Dermis blood vessel endothelial cell (primary cell): ENCODE results near the gene ASNSD1. TPM values are rescaled to one million over a fixed set of nuclear protein-coding genes. Genes with fewer than 3 reads are reported as not detected.
"Not testable (repeated sequence)": the region's sequence is repeated elsewhere in the genome, so short reads cannot be mapped to it uniquely, and the experiment has no call there.

Experiments
- DNase-seq: peaks from one replicate; pipeline ENCODE4 v3.0.0; 2010
- total RNA-seq: library from RNA; depleted of rRNA; stranded (reverse); fragments of >200 nt; gene quantifications from 2 replicates; pipeline ENCODE4 v1.2.3, GENCODE V29; 2014

Gene ASNSD1
- total RNA-seq, 1 donor from 2014 or later: 75.4 TPM

DNA sequence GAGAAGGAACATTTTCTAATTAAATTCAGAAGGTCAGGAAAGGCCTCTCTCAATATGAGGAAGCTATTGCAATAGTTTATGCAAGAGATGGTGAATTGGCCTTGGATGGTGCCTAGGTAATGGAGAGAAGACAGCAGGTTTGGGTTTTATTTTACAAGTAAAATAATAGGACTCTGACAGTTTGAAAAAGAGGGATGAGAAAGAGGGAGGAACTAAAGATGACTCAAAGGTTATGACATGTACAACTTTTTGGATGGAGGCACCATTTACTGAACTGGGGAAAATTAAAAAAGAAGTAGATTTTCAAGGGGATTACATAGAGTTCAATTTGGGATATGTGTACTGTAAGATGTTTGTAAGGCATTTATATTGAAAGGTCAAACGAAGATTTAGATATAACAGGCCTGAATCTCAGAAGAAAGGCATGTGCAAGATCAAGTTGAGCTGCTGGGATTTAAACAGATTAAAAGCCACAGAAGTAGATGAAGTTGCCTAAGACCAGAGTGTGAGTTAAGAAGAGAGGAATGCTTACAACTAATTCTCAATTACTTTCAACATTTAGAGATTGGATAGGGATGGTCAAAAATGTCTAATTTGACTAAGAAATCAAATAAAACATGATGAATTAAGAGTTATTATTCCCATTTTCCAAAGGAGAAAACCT lies 12.3 kb upstream of the ASNSD1 start:
- DNase-seq: no peak

DNA sequence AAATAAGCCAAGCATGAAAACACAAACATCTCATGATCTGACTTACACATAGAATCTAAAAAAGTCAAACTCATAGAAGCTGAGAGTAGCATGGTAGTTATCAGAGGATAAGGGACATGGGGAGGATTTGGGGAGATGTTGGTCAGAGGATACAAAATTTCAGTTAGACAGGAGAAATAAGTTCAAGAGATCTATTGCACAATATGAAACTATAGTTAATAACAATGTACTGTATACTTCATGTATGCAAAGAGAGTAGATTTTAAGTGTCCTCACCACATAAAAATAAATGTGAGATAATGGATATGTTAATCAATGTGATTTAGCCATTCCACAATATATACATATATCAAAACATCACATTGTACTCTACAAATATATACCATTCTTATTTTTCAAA lies 10.0 kb upstream of the ASNSD1 start:
- no peak for DNase-seq

DNA sequence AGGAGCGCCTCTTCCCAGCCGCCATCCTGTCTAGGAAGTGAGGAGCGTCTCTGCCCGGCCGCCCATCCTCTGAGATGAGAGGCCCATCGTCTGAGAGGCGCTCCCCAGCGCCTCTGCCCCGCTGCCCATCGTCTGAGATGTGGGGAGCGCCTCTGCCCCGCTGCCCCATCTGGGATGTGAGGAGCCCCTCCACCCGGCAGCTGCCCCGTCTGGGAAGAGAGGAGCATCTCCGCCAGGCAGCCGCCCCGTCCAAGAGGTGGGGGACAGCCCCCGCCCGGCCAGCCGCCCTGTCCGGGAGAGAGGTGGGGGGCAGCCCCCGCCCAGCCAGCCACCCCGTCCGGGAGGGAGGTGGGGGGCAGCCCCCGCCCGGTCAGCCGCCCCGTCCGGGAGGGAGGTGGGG lies 7.8 kb upstream of the ASNSD1 start:
- DNase-seq: not testable (repeated sequence)

DNA sequence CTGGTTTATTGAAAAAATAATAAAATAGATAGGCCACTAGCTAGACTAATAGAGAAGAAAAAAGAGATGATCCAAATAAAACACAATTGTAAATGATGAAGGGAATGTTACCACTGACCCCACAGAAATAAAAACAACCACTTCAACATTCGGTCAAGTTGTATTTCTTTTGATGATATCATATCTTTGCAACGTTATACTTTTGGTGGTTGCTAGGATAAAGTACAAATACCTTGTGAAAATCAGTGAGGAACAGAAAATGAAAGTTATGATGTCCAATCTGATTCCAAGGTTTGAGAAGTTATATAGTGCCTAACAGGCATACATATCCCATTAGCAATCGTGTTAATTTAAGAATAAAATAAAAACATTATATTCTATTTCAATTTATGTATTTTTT lies 6.6 kb upstream of the ASNSD1 start:
- DNase-seq: no peak

DNA sequence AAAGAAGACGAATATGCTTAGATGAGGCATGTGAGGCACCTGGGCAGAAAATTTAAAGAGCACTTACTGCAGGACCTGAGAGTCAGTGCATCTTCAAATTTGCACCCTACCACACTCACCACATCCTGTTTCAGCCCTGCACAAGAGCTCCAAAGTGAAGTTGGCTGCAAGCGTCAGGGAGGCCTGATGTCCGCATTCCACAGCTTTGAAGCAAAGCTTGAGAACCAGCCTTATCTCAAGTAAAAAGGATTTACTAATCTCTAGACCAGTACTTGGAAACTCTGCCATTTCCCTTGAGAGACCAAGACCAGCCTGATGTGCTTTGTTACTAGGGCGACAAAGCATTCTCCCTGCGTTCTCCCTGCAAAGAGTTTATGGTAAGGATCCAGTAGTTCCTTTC lies 3.4 kb upstream of the ASNSD1 start:
- no peak for DNase-seq

DNA sequence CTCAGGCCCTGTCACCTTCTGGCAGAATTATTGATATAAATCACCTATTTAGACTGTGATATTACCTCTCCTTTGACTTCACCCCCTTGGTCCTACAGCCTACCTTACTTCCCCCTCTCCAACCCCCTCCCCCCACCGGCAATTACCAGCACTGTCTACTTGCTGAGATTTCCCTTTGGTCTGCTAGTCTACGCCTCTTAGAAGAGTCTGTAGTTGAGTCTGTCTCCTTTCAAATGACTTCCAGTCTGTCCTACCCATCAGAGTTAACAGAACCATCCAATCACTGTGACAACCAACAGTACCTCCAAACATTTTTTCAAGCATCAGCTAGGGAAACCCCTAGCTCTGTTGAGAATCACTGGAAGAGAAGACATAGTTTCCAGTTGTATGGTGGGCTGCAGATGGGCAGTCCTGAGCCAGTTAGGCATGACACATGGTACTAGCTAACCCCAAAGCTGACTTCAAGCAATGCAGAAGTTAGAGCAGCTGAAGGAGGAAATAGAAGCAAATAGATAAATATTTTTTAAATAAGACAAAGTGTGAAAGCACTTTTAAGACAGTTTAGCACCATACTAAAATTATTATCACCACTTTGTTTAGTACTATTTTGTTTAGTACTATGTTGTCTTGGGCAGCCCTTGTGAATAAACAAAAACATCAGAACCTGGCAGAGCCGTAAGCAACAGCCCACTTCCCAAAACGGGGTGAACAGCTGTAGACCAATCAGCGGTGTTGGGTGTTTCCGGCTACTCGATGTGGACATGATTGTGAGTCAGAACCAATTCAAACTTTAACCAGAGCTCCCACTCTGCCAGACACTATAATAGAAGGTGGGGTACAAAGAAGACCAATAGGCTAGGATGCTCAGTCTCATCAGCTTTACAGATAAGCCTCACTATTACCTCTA lies 2.7 kb upstream of the ASNSD1 start:
- DNase-seq: no peak

DNA sequence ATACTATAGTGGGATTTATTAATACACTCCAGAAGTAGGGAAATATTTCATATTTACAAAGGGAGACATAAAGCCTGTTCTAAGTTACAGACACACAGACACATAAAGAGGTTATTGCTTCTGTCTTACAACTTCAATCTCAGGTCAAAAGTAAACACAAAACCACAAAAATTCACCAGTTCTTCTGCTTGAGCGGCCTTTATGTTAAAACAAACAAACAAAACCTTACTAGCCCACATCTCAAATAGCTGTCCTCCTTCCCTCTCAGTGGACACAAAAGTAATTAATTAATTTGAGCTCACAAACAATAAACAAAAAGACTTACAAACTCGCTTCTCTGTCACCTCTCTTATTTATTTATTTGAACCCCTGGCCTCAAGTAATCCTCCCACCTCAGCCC lies 1.5 kb upstream of the ASNSD1 start:
- no peak for DNase-seq

DNA sequence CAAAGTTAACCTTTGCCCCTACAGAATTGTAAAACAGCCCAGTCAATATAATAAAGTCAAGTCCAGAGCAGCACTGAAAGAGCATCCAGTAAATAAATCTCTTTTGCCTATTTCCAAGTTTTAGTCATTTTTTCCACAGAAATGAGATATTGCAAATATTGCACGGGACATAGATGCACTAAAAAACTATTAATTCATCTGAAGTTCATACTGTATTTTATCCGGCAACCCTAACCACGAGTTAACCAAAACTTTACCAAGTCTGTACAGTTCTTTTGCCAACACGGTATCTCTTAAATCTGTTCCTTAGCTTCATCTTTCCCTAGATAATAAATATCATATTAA lies 484 bp upstream of the ASNSD1 start:
- no peak for DNase-seq

DNA sequence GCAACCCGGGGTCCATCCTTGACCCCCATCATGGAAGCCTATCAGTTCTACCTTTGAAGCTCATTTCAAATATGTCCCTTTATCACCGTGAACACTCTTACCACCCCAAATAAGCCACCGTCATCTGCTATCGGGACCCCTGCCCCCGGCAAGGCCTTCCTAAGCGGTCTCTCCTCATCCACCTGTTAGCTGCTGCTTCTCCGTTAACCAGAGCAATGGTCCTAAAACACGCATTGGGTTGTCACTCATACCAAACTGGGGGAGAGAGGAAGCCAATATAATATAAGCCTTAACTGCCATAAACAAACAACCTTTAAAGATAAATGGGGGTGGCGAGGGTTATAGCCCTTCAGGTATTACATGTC lies 680 bp downstream of the ASNSD1 start:
- peak; percentile 27 for DNase-seq

DNA sequence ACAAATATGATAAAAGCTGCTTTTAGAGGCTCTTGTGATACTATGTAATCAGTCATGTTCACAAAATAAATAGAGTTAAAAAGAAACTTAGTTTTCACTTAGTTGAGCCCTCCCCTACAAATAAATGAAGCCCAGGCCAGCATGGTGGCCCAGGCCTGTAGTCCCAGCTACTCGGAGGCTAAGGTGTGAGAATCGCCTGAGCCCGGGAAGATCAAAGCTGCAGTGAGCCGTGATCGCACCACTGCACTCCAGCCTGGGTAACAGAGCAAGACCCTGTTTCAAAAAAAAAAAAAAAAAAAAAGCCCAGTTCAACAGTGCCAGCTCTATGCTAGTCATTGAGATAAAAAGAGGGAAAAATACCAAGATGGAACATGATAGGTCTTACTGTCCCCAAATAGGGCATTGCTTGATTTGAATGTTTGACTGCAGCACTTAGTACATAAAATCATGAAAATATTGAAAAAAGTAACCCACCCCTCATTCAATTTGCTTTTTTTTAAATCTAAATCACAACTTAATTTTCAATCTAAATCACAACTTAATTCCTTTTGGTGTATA lies 1.5 kb downstream of the ASNSD1 start:
- DNase-seq: no peak

DNA sequence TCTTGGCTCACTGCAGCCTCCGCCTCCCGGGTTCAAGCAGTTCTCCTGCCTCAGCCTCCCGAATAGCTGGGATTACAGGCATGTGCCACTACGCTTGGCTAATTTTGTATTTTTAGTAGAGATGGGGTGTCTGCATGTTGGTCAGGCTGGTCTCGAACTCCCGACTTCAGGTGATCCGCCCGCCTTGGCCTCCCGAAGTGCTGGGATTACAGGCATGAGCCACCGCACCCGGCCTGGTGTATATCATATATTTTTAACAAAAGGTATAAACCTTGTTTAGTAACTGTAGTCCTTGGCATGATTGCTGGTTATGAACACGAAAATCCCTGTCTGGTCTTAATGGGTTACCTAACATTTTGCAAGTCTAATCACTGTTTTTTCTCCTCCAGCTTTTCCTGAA lies 2.1 kb downstream of the ASNSD1 start:
- DNase-seq: not testable (repeated sequence)

DNA sequence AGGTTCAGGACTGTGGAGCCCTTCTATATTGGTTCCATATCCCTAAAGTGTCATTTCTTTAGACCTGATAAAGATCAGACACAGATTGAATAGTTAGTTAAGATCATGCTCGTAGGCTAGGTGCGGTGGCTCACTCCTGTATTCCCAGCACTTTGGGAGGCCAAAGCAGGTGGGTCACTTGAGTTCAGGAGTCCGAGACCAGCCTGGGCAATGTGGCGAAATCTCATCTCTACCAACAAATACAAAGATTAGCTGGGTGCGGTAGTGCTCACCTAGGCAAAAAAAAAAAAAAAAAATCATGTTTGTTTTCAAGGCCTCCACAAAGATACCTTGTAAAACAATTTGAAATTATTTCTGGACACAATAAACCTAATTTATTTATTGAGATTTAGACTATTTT lies 8.7 kb downstream of the ASNSD1 start:
- no peak for DNase-seq

DNA sequence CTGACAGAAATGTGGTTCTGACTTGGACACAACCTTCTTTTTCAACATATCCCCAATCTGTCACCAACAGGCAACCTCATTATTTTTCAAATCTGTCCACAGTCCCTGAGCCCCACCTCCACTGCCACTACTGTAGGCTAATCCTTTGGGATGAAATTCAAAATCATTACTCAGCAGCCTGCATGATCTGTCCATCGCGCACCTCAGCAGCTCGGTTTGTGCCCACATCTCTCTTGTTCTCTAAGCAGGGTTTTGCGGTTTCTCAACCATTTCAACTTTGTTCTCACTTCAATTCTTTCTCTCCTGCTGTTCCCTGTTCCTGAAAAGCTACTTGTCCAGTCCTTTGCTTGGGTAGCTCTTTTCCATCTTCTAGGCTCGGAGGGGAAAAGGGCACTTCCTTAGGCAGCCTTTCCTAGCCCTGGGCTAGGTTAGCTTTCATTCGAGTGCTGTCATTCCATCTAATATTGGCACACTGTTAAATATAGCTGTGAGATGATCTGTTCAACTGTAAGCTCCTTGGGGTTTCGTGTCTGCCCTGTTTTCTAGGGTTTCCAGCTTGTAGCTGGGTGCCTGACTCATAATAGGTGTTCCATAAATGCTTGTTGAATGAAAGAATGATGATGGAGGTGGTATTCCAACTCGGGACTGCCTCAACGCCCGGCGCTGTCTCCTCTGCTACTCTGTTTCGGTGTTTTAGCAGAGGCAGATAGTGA lies 12.6 kb downstream of the ASNSD1 start:
- no peak for DNase-seq

DNA sequence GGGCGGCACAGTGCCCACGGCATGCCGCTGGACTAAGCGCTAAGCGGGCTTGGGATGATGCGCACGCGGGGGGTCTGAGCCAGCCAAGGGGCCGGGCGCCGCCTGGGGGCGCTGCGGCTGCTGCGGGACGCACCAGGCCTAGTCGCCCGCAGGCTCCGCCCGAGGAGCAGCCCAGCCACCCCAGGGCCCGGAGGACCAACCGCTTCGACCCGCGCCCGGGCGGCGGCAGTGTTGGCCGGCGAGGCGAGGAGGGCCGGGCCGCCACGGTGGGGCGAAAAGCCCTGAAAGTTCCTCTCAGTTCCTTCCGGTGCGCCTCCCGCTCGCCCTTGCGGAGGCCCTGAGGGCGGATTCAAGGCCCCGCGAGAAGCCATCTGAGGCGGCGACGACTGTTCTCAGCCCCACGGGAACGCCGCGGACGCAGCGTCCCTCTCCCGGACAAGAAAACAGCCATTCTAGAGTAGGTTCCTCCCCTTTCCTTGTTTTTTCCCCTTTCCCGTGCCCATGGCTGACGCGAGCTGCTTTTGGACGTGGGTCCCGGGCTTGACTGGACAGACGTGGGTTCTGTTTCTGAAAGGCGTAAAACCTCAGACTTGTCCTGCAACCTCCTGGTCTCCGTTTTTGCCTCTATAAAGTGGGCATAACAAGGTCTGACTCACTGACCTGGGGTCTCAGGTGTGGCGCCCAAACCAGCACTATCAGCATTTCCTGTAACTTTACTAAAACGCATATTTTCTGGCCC lies 13.3 kb downstream of the ASNSD1 start, which contains the start of gene ANKAR:
ANKAR (plus strand) TSS at position 297 of the 739 bp plus-strand sequence. CDS start 1,821 bp downstream, outside the sequence.
- DNase-seq: peak; percentile 94

DNA sequence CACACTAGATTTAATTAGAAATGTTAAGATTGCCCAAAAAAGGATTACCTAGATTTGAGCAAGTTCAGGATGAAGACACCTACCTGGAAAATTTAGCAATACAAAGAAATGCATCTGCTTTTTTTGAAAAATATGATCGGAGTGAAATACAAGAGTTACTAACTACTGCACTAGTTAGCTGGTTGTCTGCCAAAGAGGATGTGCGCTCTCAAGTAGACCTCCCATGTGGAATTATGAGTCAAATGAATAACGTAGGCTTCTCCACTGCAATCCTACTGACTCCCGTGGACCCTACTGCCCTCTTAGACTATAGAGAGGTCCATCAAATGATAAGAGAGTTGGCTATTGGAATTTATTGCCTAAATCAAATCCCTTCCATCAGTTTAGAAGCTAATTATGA lies 15.2 kb downstream of the ASNSD1 start:
- DNase-seq: no peak

DNA sequence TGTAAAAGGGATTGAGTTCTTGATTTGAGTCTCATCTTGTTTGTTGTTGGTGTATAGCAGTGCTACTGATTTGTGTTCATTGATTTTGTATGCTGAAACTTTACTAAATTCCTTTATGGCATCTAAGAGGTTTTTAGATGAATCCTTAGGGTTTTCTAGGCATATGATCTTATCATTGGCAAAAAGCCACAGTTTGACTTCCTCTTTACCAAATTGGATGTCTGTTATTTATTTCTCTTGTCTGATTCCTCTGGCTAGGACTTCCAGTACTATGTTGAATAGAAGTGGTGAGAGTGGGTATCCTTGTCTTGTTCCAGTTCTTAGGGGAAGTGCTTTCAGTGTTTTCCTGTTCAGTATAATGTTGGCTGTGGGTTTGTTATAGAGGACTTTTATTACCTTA lies 18.0 kb downstream of the ASNSD1 start:
- peak; percentile 19 for DNase-seq

DNA sequence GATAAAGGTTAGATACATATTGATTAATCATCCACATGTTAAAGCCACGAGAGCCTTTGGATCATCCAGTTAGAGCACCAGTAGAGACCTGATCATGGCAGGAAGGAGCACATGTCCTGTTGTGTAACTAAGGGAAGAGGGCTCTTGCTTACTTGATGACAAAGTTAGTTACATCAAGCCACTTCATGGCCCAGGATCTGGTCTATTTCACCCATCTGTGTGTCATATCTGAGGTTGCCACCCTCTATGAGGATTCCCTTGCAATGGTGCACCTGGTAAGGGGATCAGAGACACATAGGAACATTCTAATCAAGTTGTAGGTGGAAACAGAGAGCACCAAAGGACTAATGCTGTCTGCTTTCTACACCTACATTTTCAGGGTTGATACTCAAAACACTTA lies 19.9 kb downstream of the ASNSD1 start:
- no peak for DNase-seq

DNA sequence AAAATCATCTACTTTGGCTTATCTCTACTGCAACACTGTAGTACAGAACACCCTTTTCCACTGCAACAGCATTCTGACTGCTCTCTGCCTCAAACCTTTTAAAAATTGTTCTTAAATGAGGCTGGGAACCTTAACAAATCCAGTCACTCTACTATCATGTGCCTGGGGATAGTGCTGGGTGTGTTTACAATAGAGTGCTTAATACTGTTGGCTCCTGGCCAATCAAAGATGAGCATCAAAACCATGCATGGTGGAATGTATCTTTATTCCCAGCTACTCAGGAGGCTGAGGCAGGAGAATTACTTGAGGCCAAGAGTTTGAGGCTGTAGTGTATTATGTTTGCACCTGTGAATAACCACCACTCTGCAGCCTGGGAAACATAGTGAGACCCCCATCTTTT lies 20.6 kb downstream of the ASNSD1 start:
- no peak for DNase-seq

DNA sequence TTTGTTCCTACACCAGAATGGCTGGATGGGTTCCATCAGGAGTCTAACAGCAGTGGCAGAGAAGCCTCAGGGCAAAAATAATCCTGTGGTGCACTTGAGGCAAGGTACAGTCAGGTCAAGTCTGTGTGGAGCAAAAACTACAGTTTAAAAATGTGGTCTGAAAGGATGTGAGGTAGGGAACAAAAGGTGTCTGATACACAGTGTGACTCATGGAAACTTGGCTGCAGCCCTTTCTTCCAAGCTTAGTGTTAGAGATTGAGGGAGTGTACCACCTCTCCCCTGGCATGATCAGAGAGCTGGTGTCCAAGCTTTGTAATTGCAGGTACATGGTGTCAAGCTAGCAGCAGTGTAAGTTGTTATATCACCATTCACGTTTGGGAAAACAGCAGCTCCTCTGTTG lies 22.1 kb downstream of the ASNSD1 start:
- peak; percentile 13 for DNase-seq

DNA sequence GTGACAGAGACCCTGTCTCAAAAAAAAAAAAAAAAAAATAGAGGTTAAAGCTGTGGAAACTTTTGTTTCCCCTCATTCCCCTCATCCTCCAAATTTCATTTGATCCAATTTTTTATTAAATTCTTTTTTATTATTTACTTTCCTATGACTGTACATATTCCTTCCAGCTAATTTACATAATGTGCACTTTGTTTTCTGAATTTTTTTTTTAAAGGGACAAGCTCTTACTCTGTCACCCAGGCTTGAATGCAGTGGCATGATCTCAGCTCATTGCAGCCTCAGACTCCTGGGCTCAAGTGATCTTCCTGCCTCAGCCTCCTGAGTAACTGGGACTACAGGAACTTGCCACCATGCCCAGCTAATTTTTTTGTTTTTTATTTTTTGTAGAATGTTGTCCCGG lies 23.6 kb downstream of the ASNSD1 start:
- no peak for DNase-seq

DNA sequence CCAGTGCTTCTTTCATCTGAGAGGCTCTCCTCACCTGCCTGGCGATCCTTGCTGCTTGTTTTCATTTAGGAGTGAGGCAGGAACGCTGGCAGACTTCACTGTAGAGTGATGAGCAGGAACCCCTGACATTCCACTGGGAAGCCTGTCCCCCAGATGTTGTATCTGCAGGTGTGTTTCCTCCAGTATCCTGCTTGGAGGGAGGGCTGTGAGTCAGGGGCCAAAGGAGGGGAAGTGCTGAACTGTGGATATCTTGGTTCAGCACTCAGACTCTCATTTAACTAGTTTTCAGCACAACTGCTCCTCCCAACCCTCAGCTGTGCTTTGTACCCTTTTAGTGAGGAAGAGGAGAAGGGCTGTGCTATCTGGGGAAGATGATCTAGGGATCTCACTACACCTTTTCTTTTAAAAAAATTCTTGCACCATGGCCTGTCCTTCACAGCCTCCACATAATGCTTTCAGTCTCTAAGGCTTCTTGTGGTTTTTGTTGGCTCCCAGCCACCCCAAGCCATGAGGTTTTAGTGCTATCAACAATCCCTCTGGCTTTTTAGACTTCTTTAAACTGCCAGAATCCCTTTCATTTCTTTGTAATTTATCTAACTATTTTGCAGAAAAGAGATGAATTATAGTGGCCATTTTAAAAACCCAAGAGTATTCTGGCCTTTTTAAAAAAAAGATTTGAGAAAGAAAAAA lies 24.4 kb downstream of the ASNSD1 start:
- DNase-seq: peak; percentile 36

DNA sequence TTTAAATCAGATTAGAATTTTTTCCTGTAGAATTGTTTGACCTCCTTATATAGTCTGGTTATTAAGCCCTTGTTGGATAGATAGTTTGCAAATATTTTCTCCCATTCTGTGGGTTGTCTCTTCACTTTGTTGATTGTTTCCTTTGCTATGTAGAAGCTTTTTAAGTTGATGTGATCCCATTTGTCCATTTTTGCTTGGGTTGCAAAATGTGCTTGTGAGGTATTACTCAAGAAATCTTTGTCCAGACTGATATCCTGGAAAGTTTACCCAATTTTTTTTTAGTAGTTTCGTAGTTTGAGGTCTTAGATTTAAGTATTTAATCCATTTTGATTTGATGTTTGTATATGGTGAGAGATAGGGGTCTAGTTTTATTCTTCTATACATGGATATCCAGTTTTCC lies 26.5 kb downstream of the ASNSD1 start:
- DNase-seq: not testable (repeated sequence)
